Measurements from ENCODE around the gene SORCS2.
A peak's percentile ranks its signal among the peaks of the same experiment; 100 is the strongest.

Gene SORCS2

DNA sequence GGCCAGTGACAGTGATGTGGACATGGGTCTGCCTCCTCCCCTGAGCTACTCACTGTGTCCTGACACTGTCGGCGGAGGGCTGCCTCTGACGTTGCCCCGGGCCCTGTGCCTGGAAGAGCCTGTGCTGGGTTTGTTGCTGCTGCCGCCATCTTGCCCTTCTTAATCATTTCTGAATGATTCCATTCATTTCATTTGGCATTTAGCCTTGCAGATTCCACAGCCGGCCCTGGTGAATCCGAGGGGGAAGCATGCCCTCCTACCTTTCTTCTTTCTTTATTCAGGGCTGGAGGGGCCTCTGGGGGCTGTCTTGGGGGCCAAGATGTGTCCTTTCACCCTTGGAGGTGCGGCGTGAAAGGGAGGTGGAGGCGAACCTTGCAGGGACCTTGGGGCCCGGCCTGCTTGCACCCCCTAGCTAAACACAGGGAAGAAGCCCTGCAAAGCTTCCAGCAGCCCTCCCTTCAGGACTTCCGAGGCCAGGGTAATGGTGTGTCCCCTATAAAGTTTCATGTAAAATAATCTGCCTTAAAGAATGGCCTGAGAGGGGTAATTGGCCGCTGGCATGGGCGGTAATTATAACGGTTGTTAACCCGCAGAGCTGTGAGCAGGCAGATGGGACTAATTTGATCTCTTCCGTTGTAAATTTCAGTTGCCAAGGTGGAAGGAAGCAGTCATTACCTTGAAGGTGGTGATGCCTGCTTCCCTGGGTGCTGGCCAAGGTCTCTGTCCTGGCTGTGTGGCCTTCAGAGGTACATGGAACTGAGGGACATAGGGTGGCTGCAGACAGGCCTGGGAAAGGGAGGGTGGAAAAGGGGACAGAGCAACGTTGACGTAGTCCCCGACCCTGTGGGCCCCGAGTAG, 150.1 kb downstream of the SORCS2 start:
- no peak for DNase-seq

GRCh38 chr4:7343081-7343655, 150.8 kb downstream of the SORCS2 start:
- DNase-seq = no peak

DNA sequence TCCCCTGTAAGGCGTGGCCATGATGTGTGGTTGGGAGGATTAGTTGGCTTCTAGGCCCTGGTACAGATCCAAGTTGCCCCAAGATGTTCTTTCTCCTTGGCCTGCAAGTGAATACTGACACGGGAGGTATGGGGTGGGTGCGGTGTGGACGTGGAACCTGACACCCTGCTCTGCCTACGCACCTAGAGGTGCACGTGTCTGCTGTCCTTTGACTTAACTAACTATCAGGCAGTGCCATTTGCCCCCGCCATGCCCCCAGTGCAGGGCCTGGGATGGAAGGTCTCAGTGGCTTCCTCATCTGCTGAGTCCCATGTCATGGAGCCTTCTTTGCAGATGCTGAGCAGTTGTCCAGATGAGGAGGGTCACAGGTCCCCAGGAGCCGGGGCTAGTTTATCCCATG, 151.6 kb downstream of the SORCS2 start:
- DNase-seq = no peak

GRCh38 chr4:7344636-7345155, 152.4 kb downstream of the SORCS2 start:
- DNase-seq = no peak

DNA sequence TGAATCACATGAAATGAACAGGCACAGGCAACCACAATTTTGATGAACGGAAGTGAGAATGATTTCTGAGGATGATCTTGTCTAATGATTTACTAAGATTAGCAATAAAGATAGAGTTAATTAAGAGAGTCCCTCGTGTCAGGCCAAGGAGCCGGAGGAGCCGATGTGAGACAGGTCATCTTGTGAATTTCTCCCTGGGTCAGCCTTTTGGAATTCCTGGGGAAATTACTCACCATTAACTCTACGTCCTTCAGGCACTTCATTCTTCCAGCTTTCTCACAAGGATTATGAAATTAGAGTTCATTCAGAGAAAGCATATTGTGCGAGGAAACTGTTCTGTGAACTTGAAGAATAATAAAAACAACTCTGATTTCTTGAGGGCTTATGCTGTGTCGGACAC, 155.6 kb downstream of the SORCS2 start:
- peak; percentile 79 for DNase-seq

DNA sequence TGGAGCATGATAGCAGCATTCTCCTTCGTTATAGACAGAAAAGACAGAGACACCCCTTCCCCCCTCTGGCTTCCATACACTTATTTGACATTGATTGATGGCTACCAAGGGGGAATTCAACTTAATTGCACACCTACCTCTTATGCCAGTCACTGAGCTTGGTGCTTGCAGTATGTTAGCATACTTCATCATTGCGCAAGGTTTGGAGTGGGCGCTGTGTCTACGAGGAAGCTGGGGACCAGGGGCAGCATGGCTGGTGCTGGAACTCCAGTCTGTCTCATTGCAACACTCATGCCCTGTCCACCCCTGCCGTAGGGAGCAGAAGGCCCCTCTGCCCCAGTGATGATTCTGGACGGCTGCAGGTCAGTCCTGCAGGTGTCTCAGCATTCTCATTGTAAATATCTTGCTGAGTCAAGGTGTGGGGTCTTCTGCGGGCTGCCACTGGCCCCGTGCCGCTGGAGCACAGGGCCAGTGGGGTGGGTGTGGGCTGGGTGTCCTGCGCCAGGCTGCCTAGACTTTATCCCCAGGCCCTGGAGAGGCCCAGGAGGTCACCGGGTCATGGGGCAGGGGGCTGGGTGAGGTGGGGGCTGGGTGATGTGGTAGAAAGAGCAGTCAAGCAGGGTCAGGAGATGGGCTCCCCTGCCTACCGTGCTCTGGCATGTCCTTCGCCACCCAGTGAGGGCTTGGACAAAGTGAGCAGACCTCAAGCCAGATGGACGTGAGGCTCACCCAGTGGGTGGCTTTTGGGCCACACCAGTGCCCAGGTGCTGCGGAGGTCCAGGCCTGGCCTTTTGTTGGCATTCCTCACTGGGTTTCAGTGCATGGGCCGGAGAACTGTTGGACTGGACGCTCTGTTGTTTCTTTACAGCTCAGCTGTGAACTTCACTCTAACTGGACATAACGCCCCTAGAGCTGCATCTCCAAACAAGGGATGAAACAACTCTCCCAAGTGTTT, 156.9 kb downstream of the SORCS2 start:
- DNase-seq = no peak

DNA sequence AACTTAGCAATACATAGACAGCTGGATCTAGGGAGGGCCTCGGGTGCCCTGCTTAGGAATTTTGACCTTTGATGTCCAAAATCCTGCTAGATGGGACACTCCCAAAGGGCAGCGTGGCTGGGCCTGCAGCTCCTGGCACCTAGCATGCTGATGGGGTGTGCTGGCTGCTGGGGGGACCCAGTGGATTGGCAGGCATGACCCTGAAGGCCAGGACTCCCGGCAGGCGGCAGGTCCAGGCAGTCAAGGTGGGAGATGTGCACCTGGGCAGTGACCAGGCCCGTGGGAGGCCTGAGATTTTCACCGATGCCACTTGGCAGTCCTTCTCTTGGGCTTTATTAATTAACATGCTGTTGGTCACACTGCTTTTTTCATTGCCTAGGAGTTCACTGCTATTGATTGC, 158.1 kb downstream of the SORCS2 start:
- DNase-seq = no peak

DNA sequence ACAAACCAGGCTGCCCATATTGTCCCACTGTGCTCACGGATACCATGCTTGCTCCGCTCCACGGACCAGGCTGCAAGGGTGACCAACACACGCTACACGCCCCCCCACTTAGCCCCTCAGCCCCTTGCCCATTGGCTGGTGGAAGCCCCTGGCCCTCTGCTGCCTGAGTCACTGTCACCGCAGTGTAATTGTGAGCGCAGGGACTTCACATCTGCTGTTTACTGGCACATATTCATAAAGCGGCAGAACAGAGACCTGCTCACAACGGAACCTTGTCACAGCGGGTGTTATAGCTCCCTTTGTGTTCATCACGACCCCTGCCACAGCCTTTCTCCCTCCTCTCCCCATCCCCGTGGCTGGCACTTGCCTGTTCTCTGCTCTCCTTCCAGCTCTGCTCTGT, 158.7 kb downstream of the SORCS2 start:
- DNase-seq = no peak

- DNase-seq = no peak
Measured at GRCh38 chr4:7352486-7352885, 160.1 kb downstream of the SORCS2 start.

- no peak for DNase-seq
Measured at GRCh38 chr4:7353046-7353790, 160.9 kb downstream of the SORCS2 start.

DNA sequence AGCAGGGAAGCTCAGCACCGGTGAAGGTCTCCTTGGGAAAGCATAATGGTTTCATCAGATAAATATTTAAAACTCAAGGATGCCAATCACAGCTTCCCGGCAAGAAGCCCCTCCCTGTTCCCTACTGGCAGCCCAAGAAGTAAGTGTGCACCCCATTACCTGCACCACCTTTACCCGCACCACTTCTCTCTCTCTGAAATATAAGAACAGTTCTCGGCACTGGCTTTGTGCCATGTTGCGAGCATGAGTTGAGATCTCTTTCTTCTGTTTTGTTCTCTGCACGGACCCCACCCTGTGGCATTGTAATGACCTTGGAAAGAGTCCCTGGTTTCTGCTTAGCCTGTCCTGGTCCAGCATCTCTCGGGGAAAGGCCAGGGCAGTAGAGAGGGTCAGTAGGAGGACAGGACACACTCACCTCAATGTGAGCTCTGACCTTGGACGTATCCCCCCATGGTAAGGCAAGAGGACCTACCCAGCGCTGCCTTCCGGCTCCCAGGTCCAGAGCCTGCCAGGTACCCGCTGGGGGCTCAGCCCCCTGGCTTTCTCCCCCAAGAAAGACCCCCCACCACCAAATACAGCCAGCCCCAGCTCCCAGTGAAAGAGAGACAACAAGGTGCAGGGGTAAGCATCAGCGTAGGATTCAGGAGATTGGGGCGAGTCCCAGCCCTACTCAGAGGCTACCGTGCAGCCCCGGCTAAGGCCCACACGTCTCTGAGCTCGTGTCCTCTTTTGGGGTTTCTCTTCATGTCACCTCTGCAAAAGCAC, 161.7 kb downstream of the SORCS2 start:
- no peak for DNase-seq

DNA sequence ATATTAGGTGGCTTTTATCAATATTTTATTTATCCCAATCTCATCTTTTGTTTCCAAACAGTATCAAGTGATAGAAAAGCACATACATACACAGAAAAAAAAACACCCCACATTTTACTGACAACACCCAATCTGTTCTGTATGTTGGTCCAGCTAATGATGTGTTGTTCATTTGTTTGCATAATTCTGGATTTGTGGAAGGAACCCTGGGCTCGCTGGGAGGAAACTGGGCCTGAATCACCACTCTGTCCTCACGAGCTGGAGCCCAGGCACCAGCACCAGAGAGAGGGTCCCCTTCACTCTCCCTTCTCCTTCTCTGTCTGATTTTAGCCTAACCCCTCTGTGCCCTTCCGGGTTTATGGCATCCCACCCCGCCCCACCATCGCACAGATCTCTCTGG, 162.6 kb downstream of the SORCS2 start:
- no peak for DNase-seq

DNA sequence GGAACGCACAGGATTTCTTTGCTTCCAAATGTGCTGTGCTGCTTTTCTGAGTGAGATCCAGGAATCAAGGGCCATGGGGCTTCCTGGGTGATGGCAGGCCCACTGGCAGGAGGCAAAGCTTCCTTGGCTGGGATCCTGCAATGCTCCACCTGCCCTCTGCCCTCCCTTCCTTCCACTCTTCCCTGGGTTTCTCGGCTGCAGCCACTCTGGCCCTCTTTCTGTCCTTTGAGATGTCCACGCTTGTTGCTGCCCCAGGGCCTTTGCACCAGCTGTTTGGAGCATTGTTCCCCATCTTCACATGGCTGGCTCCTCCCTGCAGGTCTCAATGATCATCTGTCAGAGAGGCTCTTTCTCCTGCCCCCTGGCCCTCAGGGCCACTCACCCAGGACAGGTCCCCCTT, 163.5 kb downstream of the SORCS2 start:
- DNase-seq = no peak

DNA sequence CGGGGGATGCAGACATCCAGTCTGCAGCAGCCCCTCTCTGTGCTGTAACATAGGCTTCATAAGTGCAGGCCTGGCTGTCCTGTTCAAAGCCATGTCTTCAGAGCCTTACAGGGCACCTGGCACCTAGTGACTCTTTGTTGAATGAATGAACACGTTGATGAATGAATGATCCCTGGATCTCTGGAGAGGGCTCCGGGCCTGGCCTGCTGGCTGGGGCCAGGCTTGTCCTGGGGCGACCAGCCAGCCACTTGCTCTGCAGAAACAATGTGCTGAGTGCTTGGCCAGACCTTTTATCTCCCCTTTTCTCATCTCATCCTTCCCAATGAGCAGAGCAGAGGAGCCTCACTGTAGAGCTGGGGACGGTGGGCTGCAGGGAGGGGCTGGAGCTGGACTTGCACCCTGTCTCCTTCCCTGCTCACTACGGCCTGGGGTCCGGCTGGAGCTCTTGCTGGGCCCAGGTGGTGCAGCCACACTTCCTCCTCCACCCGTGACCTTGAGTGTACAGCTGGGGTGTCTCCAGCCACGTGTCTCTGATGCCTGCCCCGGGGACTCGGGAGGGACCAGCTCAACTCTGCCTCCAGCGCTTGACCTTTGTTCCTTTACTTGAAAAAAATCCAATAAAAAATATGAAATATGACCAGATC, 164.5 kb downstream of the SORCS2 start:
- no peak for DNase-seq

GRCh38 chr4:7357323-7357722, 165.0 kb downstream of the SORCS2 start:
- DNase-seq = no peak

DNA sequence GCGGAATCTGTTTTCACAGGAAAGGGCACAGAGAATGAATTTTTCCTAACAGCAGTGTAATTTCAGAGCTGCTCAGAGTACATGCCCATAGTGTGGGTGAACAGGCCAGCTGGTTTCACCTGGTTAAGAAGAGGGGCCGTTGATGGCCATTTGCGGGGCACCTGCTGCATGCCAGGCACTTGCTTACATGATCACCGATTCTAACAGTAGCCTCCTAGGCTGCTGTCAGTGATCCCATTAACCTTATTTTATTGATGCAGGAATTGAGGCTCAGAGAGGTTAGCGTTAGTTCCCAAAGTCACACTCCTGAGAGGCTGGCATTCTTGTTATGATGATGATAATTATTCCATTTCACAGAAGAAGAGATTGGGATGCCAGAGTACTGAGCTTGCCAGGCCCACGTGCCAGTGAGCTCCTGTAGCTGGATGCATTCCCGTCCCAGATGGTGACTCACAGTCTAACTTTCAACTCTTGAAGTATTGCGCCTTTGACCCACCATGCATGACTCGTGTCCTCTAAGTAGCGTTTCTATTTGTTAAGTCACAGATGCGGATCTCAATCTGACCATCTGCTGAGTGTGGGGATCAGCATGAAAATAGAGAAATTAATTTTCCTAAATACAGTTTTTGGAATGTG, 165.9 kb downstream of the SORCS2 start:
- peak; percentile 95 for DNase-seq

GRCh38 chr4:7359400-7360062, 167.2 kb downstream of the SORCS2 start:
- no peak for DNase-seq

- no peak for DNase-seq
Measured at GRCh38 chr4:7360806-7361205, 168.5 kb downstream of the SORCS2 start.

GRCh38 chr4:7361280-7361895, 169.1 kb downstream of the SORCS2 start:
- DNase-seq = no peak

GRCh38 chr4:7362341-7362740, 170.0 kb downstream of the SORCS2 start:
- DNase-seq = no peak
